AG09319 (cell line): ENCODE results near the gene NOXA1.
A peak's percentile ranks its signal among the peaks of the same experiment; 100 is the strongest.
"Not testable (repeated sequence)": the region's sequence is repeated elsewhere in the genome, so short reads cannot be mapped to it uniquely, and the experiment has no call there.

ENCODE experiments used
- DNase-seq: peaks from one replicate; pipeline ENCODE4 v3.0.0-alpha.2; 2010; ENCODE audit warnings: low read depth; ENCODE audit errors: extremely low read depth
- TF ChIP-seq, protein P1 (sequence below): IDR thresholded peaks from 2 replicates; pipeline ENCODE4 v1.5.1; 2011; ENCODE audit warnings: low read depth, mild to moderate bottlenecking, inconsistent platforms, low read length, moderate library complexity

Gene NOXA1

DNA sequence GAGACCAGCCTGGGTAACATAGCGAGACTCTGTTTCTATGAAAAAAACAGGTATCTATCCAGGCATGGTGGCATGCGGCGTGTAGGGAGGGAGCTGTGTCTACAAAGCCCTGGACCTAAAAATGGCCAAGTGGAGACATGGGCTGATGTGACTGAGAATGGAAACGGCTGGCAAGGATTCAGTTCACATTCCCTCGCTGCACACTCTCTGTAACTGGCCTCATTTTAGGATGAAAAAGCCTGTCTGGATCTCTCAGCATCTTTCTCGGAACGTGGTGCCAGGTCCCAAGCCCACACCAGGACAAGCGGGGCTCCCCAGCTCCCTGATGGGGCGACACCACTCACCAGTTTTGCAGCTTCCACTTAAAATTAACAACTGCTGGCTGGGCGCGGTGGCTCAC lies 13.7 kb upstream of the NOXA1 start:
- no peak for DNase-seq
- TF ChIP-seq, protein P1, sequence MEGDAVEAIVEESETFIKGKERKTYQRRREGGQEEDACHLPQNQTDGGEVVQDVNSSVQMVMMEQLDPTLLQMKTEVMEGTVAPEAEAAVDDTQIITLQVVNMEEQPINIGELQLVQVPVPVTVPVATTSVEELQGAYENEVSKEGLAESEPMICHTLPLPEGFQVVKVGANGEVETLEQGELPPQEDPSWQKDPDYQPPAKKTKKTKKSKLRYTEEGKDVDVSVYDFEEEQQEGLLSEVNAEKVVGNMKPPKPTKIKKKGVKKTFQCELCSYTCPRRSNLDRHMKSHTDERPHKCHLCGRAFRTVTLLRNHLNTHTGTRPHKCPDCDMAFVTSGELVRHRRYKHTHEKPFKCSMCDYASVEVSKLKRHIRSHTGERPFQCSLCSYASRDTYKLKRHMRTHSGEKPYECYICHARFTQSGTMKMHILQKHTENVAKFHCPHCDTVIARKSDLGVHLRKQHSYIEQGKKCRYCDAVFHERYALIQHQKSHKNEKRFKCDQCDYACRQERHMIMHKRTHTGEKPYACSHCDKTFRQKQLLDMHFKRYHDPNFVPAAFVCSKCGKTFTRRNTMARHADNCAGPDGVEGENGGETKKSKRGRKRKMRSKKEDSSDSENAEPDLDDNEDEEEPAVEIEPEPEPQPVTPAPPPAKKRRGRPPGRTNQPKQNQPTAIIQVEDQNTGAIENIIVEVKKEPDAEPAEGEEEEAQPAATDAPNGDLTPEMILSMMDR, result no peak

DNA sequence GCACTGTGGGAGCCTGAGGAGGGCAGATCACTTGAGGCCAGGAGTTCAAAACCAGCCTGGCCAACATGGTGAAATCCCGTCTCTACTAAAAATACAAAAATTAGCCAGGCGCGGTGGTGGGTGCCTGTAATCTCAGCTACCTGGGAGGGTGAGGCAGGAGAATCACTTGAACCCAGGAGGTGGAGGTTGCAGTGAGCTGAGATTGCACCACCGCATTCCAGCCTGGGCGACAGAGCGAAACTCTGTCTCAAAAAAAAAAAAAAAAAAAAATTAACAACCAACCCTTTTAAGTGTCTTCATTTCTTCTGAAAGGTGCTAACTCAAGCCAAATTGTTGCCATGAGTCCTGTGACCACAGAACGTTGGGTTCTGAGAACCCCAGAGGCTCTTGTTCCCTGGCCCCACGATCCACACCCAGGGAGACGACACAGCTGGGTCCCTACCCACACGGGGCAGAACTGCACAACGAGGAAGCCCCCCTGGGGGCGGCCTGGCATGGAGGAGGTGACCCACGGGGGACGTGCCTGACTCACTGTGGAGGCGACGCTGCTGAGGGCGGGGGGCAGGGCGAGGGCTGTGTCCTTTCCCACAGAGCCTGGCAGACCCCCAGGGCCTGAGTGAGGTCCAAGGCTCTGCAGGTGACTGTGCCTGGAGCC lies 12.8 kb upstream of the NOXA1 start:
- DNase-seq, result not testable (repeated sequence)

DNA sequence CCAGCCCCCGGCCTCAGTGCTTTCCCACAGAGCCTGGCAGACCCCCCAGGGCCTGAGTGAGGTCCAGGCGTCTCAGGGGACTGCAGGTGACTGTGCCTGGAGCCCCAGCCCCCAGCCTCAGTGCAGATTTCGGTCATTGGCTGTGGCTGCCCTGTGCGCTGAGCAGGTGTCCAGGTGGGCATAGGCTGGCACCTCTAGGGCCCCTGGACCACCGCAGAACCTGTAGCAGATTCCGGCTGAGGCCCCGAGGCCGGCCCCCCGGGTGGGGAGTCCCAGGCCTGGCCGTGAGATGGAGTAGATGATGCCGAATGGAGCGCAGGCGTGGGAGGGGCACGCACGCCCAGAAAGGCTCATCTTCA lies 12.3 kb upstream of the NOXA1 start:
- no peak for DNase-seq
- TF ChIP-seq, protein P1, result no peak

DNA sequence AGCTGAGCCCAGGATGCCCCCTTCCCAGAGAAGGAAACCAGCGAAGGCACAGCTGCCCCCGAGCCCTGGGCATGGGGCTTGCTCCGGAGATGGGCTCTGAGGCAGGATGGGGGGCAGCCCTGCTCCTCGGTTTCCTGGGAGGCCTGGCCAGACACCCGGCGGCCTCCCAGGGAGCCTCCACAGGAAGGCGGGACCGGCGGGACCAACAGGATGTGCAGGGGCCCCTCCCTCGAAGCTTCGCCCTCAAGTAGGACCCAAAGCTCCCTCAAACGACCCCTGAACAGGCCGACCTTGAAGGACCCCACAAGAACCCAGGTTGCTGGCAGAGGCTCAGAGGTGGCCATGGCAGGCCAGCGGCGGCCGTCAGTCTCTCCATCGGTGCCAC lies 11.9 kb upstream of the NOXA1 start:
- no peak for DNase-seq
- TF ChIP-seq, protein P1, result no peak

DNA sequence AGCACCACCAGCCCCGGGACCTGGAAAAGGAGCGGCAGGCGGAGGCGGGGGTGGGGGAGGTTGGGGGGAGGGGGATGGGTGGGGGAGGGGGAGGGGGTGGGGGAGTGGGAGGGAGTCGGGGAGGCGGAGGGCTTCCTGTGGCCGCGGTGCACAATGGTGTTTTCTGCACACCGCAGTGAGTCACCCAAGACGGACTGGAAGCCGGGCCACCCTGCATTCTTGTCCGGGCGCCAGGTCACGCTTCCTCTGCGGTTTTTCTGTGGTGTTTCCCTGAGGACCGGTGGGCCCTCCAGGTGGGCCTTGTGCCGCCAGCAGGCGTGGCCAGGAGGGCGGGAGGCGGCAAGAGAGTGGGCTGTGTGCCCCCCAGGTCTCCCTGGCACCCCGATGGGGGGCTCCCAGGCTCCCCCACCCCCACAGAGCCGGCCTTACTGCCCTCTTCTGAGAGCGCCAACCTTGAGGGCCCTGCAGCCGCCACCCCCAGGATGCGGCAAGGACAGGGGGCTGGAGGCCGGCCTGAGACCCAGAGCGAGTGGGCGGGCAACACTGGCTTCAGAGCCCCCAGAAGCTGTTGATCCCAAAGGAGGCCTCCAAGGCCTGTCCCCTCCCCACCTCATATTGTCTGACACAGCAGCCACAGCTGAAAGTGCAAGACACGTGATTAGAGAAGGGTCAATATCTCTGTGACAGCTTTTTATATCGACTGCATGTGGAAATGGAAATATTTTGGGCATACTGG lies 11.4 kb upstream of the NOXA1 start:
- TF ChIP-seq, protein P1, result no peak
- peak; percentile 49 for DNase-seq

DNA sequence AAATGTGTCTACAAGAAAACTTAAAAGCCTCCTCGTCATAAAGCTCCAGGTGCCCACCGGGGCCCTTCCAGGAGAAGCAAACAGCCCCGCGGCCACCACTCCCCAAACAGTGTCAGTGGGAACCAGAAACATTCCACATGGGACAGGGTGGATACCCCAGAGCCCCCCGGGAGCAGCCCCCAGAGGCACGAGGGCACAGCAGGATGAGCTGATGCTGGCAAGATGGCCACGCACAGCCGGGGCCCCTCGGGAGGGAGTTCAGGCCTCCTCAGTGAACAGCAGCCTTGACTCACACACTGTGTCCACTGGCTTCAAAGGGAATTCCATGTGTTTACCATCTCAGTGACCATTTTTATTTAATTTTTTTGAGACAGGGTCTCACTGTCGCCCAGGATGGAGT lies 10.8 kb upstream of the NOXA1 start:
- no peak for DNase-seq
- TF ChIP-seq, protein P1, result no peak

DNA sequence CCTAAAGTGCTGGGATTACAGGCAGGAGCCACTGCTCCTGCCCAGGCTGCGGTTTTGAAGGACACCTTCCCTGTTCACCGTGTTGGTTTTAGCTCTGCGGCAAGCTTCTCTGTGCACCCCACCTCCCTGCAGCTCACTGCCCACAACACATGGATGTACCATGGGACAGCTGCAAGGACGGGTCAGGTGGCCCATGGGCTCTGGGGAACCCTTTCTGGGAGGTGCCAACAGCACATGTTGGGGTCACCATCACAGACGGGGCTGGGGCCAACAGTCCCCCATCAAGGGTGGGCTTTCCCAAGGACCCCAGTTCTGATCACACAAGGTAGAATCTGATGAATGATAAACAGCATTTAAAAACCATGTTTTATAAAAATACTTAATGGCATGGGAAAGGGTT lies 7.7 kb upstream of the NOXA1 start:
- DNase-seq, result no peak

More for the DNA sequence above, 7.7 kb upstream of the NOXA1 start:
- TF ChIP-seq, protein P1, result no peak
